ENCODE data around the gene DNAJC4. TPM values are rescaled to one million over a fixed set of nuclear protein-coding genes. Genes with fewer than 3 reads are reported as not detected.
A peak's percentile ranks its signal among the peaks of the same experiment; 100 is the strongest.

Gene DNAJC4
- total and polyA plus RNA-seq, 9 of the 15 experiments (the other 6 are each of a cell fraction or from before 2014, with no cell fraction given) = 4.0 to 32.6 (median 19.9) TPM

- no peak for TF ChIP-seq CHD7 (IDR thresholded peaks at IDR 0.05; ENCODE audit: low read depth, low read length)
- no peak for TF ChIP-seq ZNF133 (CRISPR knock-in tag; IDR thresholded peaks at IDR 0.05)
- no peak for TF ChIP-seq RFX7 (CRISPR knock-in tag; IDR thresholded peaks at IDR 0.05)
- peak; percentile 74; the same call in 1 of the 2 replicates for TF ChIP-seq ZNF583 (CRISPR knock-in tag; IDR thresholded peaks at IDR 0.05)
- TF ChIP-seq SRF (CRISPR knock-in tag; IDR thresholded peaks at IDR 0.05) = peak in 1 of 2 experiments; percentile 58; a peak in 1 of 4 replicates
- TF ChIP-seq NFATC3 (IDR thresholded peaks at IDR 0.05) = no peak
- peak; percentile 61; the same call in 1 of the 2 replicates for TF ChIP-seq ZC3H4 (CRISPR knock-in tag; IDR thresholded peaks at IDR 0.05; ENCODE audit: borderline replicate concordance)
- TF ChIP-seq BRF2 (IDR thresholded peaks at IDR 0.05; ENCODE audit: borderline replicate concordance, insufficient read depth, insufficient read length) = no peak
- TF ChIP-seq POLR2G (IDR thresholded peaks at IDR 0.05; ENCODE audit: low read depth, low read length) = peak; percentile 82
- no peak for TF ChIP-seq THAP7 (CRISPR knock-in tag; IDR thresholded peaks at IDR 0.05)
- peak; percentile 26 for TF ChIP-seq EP400 (IDR thresholded peaks at IDR 0.05)
- TF ChIP-seq MTA3 (IDR thresholded peaks at IDR 0.05; ENCODE audit: borderline replicate concordance) = peak; percentile 60; the same call in 1 of the 2 replicates
- peak; percentile 56; the same call in 1 of the 2 replicates for TF ChIP-seq ZBTB7A (IDR thresholded peaks at IDR 0.05; ENCODE audit: borderline replicate concordance, control insufficient read depth, low read depth, low read length)
- no peak for TF ChIP-seq NFIX (CRISPR knock-in tag; IDR thresholded peaks at IDR 0.05; ENCODE audit: low read depth)
Observed at GRCh38 chr11:64206457-64207255, 23.7 kb upstream of the DNAJC4 start, which contains the start of gene FERMT3 (continued).
